8988T (cell line): ENCODE results near the gene EGF.
"Not testable (repeated sequence)": the region's sequence is repeated elsewhere in the genome, so short reads cannot be mapped to it uniquely, and the experiment has no call there.

ENCODE experiments used
- DNase-seq: peaks from one replicate; pipeline ENCODE4 v3.0.0; 2011

The EGF gene

GRCh38 chr4:109915385-109916026, 2.8 kb downstream of the EGF start:
- DNase-seq = no peak

- no peak for DNase-seq
Observed at GRCh38 chr4:109916027-109916409, 3.3 kb downstream of the EGF start.

DNA sequence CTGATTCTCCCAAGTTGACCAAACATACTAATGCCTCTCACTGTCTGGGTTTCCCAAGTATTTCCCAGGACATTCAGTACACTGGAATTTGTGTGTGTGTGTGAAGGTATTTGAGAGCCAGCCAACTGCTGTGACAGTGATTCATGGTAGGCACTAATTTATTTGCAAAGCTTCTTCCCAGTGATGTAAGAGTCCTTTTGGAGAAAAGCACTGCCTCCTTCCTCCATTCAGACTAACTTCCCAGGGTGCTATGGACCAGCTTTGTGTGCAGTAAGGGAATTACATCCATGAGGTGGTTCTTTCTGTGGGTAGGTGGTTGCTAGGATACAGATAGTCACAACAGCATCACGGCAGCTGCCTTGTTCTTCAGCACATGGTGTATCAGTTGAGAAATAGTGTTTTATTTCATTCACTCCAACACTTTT, 8.7 kb downstream of the EGF start:
- DNase-seq = no peak

DNA sequence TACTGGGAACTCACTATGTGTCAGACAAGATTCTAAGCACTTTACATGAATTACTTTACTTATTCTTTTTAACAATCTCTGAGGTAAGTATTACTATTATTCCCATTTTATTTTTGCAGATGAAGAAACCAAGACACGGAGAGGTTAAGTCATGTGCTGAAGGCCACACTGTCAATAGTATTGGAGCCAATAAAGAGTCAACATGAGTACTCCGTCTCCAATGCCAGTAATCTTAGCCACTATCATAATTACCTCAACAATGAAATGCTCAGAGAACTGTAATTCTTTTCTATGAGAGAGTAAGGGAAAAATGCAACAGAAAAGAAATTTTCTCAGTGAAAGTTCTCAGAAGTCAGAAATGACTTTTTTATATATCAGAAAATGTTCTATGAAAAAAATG, 12.7 kb downstream of the EGF start:
- no peak for DNase-seq

DNA sequence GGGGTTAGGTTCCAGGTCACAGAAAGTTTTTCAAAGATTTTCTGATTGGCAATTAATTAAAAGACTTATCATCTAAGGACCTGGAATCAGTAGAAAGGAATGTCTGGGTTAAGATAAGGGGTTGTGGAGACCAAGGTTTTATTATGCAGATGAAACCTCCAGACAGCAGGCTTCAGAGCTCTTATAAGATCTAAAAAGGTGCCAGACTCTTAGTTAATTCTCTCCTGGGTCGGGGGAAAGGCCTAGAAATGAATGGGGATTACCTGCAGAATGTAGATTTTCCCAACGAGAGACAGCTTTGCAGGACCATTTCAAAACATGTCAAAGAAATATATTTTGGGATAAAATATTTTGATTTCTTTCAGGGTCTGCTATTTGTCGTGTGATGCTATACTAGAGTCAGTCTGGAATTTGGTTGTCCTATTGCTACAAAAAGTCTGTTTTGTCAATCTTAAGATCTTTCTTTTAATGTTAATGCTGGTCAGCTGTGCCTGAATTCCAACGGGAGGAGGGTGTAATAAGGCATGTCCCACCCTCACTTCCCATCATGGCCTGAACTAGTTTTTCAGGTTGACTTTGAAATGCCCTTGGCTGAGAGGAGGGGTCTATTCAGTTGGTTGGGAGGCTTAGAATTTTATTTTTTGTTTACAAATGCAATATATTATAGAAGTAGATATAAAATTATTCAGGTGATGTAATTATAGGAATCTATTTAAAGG, 15.8 kb downstream of the EGF start:
- DNase-seq = no peak

DNA sequence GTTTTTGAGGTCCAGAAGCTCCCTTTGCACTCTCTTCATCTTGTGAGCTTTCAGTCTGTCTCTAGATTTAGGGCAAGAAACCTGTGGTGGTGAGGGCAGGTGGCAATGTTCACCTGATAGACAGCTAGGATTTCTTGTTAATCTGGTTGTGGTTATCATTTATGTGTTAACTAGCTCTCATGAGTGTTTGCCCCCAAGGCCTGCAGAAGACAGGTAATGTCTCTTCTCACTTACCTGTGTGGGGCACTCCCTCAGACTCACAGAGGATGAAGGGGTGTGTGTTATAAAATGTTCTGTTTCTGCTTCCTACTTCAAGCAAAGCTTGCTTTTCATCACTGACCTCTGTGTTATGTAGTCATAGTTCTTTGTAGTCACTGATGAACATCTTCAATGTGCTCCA, 17.8 kb downstream of the EGF start:
- no peak for DNase-seq

DNA sequence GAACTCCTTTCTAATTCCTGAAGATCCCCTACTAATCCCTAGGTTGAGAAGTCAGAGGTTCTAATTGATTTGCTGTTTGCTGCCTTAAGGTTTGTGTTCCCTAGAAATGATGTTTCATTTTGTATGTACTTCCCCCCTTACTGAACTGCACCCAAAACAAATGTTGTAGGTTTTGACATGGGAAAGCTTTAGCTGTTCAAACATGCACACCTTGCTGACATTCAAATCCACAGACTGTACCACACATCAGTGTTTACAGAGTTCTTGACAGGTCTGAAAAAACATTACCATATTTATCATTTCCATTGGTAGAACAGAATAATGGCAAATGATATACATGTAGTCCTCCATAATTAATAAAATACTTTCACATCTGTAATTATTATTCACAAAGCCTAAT, 18.2 kb downstream of the EGF start:
- DNase-seq = no peak

DNA sequence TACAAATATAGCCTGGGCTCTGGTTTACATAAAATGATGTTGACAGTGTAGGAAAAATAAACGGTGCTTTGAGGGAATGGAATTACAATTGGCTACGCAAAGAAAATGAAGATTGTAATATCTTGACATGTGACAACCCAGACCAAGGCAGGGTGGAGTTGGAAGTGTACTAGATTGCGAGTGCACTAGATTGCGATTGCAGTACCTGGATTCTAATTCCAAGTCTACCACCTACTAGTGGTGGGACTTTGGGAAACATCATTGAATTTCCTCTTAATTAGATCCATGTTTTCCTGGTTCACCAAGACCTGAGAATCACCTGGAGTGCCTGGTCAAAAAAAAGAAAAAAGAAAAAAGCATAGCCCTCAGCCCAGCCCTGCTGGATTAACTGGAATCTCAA, 18.6 kb downstream of the EGF start:
- DNase-seq = no peak

DNA sequence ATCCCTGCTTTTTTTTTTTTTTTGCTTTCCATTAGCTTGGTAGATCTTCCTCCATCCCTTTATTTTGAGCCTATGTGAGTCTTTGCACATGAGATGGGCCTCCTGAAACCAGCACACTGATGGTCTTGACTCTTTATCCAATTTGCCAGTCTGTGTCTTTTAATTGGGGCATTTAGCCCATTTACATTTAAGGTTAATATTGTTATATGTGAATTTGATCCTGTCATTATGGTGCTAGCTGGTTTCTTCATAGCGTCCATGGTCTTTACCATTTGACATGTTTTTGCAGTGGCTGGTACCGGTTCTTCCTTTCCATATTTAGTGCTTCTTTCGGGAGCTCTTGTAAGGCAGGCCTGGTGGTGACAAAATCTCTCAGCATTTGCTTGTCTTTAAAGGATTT, 24.7 kb downstream of the EGF start:
- not testable (repeated sequence) for DNase-seq

DNA sequence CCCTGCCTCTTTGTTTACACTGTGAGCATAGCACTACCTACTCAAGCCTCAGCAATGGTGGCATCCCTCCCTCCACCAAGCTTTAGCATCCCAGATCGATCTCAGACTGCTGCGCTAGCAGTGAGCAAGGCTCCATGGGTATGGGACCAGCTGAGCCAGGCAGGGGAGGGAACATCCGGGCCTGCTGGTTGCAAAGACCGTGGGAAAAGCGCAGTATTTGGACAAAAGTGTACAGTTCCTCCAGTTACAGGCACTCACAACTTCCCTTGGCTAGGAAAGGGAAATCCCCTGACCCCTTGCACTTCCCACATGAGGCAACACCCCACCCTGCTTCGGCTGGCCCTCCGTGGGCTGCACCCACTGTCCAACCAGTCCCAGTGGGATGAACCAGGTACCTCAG, 26.5 kb downstream of the EGF start:
- no peak for DNase-seq

GRCh38 chr4:109942292-109942926, 29.7 kb downstream of the EGF start:
- DNase-seq = no peak

- no peak for DNase-seq
Observed at GRCh38 chr4:109943745-109944144, 31.1 kb downstream of the EGF start.

GRCh38 chr4:109944591-109944990, 31.9 kb downstream of the EGF start:
- DNase-seq = no peak

GRCh38 chr4:109945056-109945455, 32.4 kb downstream of the EGF start:
- DNase-seq = no peak

- DNase-seq = no peak
Observed at GRCh38 chr4:109946120-109946519, 33.4 kb downstream of the EGF start.

DNA sequence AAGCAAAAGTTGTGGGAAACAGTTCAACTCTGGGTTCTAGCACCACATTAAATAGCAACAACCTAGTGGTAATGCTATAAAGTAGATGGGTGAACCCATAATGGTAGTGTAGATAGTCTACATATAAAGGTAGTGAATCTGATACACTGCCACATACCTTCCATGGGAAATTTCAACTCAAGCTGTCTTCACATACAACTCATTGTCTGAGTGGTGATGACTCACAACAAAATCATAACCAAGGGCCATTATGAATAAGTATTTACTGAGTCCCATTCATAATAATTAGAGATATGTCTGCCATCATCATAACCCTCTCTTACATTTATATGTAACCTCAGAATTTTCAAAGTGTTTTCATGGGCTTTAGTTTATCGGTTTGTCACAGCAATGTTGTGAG, 34.8 kb downstream of the EGF start:
- no peak for DNase-seq

GRCh38 chr4:109947918-109948317, 35.2 kb downstream of the EGF start:
- DNase-seq = no peak

GRCh38 chr4:109949099-109949718, 36.5 kb downstream of the EGF start:
- DNase-seq = not testable (repeated sequence)

- DNase-seq = no peak
Observed at GRCh38 chr4:109952612-109953011, 39.9 kb downstream of the EGF start.

DNA sequence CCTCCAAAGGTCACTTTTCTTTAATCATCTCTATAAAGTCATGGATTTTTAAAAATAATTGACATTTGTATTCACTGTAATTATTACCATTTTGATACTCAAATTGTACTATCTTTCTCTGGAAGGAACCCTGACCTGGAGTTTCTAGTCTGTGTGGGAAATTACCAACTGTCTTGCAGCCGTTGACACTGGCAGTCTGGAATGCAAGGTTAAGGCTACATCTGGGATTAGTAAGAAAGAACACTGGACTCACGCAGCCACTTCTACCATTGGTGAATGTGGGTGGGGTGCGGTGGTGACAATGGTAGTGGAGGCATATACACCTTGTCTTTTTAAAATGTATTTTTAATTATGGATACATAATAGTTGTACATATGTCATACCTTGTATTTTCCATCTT, 40.9 kb downstream of the EGF start:
- no peak for DNase-seq

DNA sequence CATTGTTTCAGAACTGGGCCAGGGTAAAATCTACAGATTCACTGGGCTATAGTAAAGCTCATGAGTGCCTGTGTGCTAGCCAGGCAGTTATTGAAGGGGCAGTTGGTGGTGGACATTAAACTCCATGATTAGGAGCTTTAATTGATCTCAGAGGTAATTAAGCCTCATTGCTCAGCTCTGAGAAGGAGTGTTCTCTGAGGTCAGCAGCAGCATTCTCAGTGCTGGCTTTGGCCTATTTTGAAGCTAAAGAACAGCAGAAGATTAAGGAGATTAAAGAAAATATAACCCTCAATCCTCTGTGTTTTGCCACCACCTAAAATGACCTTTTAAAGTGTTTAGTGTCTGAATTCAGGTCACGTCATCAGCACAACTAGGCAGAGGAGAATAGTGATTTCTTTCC, 42.5 kb downstream of the EGF start:
- no peak for DNase-seq

DNA sequence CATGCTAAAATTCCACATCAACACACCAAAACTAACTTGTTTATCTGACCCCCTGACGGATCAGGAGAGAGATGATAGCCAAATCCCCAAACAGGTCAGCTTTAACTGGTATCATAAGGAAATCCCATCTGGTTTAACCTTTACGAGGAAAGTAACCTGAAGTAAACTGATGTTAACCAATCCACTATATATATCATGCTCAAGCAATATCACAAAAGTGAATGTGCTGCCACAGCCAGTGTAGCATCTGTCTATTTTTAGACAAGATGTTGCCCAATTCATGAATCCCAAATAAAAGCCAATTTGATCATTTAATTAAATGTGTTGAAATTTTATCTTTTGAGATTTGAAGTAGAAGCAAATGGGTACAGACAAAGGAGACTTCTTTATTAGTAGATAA, 44.5 kb downstream of the EGF start:
- DNase-seq = no peak

DNA sequence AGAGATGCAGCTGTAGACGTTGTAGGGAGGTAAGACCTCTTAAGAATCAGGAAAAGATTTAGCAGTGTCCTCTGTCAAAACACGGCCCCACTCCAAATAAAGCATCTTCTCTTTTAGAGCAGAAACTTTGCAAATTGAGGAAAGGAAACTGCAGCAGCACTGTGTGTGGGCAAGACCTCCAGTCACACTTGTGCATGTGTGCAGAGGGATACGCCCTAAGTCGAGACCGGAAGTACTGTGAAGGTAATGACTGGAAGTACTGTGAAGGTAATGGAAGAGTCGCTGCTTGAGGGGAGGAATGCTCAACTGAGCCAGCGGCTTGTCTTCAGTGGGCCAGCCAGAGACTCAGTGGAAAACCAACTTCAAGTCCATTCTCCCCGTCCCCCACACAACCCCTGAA, 46.5 kb downstream of the EGF start:
- no peak for DNase-seq

DNA sequence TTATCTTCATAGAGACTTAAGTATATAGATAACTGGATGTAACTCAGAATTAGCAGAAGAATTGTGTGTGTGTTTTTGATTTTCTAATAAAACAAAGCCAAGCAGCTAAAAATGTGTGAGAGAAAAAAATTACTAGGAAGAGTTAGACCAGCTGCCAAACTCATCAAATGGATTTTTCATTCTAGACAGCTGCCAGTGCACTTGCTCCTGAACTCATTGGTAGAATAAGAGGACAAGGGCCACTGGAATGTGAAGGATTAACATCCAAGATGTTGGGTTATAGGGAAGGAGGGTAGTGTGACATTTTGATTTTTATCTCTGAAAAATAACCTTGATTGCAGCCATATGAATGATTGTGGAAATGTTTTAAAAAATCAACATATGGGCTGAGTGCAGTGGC, 49.7 kb downstream of the EGF start:
- DNase-seq = no peak
